ENCODE measurements around the gene POC5. TPM values are rescaled to one million over a fixed set of nuclear protein-coding genes. Genes with fewer than 3 reads are reported as not detected.

Gene POC5
- polyA plus RNA-seq, 1 donor: 8.9 TPM

GRCh38 chr5:75659791-75660450, 57.3 kb downstream of the POC5 start:
- DNase-seq: no peak

GRCh38 chr5:75656311-75657003, 60.8 kb downstream of the POC5 start:
- DNase-seq: no peak

GRCh38 chr5:75654693-75655295, 62.4 kb downstream of the POC5 start:
- no peak for DNase-seq

- no peak for DNase-seq
These were observed 63.7 kb downstream of the POC5 start for GRCh38 chr5:75653521-75653920.

GRCh38 chr5:75651575-75652238, 65.5 kb downstream of the POC5 start:
- DNase-seq: no peak

DNA sequence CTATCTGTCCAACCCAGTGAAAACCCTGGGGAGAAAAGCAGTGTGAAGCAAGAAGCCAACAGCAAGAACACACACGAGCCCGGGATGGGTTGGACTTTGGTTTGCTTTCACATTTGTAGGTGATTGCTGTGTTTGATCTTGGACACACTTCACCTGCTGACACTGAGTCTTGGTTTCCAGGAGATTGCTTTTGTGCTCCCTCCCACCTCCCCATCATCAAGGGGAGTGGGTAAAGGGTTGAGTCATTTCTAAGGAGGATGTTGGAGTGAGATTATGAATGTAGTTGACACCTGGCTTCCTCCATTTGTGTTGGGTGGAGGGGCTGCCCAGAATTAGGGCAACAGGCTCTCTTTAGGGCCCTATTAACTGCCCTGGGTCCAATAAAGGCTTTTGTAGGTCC, 68.5 kb downstream of the POC5 start:
- DNase-seq: no peak

DNA sequence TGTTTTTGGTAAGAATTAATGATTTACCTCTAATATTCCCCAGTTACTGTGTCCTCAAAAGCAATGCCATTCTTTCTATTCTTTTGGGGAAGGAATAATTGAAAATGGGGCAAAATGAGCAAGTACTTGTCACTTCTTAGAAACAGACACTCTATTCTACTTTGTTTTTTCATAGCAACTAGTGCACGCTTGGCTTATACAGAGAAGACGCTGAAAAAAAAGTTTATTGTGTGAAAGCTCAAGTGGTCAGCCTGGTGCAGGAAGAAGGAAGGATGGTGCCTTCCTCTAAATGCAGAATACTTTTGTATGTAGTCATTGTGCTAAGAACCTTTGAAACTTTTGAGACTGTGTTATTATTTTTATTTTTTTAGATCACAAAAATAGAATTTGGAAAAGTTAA, 76.4 kb downstream of the POC5 start:
- no peak for DNase-seq

DNA sequence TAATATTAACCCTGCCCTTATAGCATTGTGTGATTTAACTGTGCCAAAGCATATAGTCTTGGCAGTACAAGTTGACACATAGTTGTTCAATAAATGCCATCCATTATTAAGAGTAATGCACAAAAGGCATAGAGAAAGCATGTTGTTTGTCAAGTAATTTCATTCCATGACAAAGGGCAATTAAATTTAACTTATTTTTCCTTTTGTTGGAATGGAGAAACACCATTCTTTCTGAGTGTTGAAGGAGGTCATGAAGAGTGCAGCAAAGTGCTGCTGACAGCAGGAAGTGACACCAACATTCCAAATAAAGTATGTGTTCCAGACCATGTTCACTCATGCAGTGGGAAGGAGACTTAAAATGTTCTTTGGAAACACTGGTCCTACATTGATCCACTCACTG, 76.8 kb downstream of the POC5 start:
- no peak for DNase-seq

GRCh38 chr5:75639535-75640311, 77.5 kb downstream of the POC5 start:
- DNase-seq: no peak

DNA sequence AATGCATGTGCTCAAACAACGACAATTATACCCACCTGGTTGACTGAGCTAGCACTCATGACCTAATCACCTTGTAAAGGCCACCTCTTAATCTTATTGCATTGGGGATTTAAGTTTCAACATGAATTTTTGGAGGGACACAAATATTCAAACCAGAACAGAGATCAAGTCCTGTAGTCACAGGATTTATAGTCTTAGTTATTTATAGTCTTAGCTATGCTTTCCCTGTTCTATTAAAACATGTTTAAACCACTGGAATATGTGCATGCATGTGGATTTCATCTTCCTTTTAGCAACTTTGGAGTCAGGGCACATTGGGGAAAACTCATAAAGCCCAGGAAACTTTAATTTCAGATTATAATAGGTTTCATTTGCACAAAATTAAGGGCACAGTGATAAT, 79.3 kb downstream of the POC5 start:
- no peak for DNase-seq

DNA sequence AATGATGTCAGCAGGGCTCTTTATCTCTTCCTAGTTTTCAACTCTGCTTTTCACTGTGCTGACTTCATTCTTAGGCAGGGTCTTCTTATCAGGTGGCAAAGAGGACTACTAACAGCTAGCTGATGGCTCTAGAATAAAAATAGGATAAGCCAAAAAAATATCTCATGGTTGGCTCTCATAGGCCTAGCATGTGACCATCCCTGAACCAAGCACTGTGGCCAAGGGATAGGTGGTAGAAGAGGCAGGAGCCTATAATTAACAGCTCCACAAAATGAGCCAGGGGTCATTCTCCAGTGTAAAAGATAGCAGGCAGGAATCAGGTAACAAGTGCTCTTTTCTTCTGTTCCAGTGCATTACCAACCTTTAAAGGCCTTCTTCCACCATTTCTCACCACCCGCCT, 84.9 kb downstream of the POC5 start:
- DNase-seq: no peak

GRCh38 chr5:75630875-75631274, 86.4 kb downstream of the POC5 start:
- DNase-seq: no peak

DNA sequence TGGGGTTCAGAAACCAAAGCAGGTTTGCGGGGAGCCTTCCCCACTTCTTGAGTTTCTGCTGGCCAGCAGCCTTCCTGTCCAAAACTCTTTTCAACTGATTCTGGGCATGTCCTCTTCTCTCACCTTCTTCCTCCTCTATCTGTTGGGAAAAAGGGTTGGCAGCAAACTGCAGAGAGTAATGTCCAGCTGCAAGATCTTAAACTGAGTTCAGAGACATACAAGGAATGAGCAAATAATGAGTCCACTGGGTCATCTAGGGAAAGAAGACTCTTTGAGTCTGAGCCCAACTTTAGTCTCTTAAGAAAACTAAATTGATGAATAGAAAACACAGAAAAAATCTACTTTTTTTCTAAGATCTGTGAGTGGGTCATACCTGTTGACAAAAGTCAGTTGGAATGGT, 89.4 kb downstream of the POC5 start:
- DNase-seq: no peak

- no peak for DNase-seq
These were observed 90.3 kb downstream of the POC5 start for GRCh38 chr5:75626959-75627358.

Other genes starting within 250 kb of the POC5 start
- gene CERT1, start 205.8 kb downstream of the POC5 start, polyA plus RNA-seq (ENCODE audit: insufficient read length): 34.0 TPM
- 19.0 TPM for gene POLK, start 205.5 kb downstream of the POC5 start, polyA plus RNA-seq (ENCODE audit: insufficient read length)
- gene ANKDD1B, start 106.0 kb downstream of the POC5 start, polyA plus RNA-seq (ENCODE audit: insufficient read length): 0.75 TPM

Measured in hindlimb muscle (tissue), 1 donor.